GM10248 (cell line): ENCODE measurements around the gene PPP1R10.

Experiments
- CTCF ChIA-PET: fragments of 300-600 bp; sonication (Branson Sonifier 250); formaldehyde crosslinking; extraction: SDS; loops from one replicate; lab custom pipeline; 2021; ENCODE audit warnings: antibody characterized with exemption; lab: Yijun Ruan, JAX
- POLR2A ChIA-PET: fragments of 350-650 bp; sonication (Branson Sonifier 250); formaldehyde crosslinking; extraction: SDS; loops from one replicate; lab custom pipeline; 2020; ENCODE audit warnings: antibody characterized with exemption; lab: Yijun Ruan, JAX
- DNase-seq: peaks from one replicate; pipeline ENCODE4 v3.0.0; 2012; ENCODE audit errors: extremely low spot score
- TF ChIP-seq, protein P1 (sequence below): IDR thresholded peaks from 2 replicates; pipeline ENCODE4 v1.5.1; 2012; ENCODE audit warnings: mild to moderate bottlenecking, low read depth; ENCODE audit errors: extremely low read depth, missing control alignments, control extremely low read depth

Gene PPP1R10

DNA sequence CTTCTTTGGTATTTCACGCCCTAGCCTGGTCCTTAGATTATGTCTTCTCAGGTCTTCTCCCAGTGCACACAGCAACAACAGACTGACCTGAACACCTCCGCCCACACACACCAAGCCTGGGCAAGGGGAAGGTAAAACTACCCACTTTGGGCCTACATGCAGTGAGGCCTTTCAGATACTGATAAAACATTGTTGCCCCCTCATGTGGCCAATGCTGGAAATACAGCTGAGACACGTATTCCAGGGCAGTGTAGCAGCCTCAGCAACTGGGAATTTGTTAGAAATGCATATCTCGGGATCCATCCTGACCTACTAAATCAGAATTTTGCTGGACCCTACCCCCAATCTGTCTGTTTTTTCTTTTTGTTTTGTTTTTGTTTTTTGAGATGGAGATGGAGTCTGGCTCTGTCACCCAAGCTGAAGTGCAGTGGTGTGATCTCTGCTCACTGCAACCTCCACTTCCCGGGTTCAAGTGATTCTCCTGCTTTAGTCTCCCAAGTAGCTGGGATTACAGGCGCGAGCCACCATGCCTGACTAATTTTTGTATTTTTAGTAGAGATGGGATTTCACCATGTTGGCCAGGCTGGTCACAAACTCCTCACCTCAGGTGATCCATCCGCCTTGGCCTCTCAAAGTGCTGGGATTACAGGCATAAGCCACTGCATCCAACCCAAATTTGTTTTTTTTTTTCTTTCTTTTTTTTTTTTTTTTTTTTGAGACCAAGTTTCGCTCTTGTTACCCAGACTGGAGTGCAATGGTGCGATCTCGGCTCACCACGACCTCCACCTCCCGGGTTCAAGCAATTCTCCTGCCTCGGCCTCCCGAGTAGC, 19.5 kb downstream of the PPP1R10 start:
- CTCF ChIA-PET = interaction anchor here (0.7 to 8.5 kb wide), 45 partner anchors 9 to 490 kb away, joined by 3 to 93 read pairs (median 4); partner anchors contain the start of genes ABCF1, DHX16, MDC1 and PRR3
- TF ChIP-seq, protein P1, sequence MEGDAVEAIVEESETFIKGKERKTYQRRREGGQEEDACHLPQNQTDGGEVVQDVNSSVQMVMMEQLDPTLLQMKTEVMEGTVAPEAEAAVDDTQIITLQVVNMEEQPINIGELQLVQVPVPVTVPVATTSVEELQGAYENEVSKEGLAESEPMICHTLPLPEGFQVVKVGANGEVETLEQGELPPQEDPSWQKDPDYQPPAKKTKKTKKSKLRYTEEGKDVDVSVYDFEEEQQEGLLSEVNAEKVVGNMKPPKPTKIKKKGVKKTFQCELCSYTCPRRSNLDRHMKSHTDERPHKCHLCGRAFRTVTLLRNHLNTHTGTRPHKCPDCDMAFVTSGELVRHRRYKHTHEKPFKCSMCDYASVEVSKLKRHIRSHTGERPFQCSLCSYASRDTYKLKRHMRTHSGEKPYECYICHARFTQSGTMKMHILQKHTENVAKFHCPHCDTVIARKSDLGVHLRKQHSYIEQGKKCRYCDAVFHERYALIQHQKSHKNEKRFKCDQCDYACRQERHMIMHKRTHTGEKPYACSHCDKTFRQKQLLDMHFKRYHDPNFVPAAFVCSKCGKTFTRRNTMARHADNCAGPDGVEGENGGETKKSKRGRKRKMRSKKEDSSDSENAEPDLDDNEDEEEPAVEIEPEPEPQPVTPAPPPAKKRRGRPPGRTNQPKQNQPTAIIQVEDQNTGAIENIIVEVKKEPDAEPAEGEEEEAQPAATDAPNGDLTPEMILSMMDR = peak; percentile 77
- POLR2A ChIA-PET = interaction anchor here (0.6 to 5.9 kb wide), 3 partner anchors 8 to 275 kb away, joined by 5 to 72 read pairs (median 9); no protein-coding TSS in a partner anchor
- peak; percentile 78 for DNase-seq

DNA sequence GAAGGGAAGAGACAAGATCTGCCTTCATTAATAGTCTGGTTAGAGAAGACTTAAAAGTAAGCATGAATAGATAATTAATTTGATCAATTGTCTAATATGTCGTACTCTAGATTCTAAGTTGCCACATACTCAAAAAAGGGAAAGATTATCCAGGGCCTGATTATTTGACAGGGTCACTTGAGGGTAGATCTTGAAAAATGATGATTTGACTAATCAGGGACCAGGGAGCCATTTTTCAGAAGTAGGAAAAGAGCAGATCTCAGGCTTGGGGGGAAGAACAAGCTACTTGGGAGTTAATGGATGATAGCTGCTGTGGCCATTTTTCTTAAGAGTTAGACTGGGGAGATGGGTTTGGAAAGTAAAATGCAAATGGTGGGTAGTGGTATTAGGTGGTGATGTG, 24.8 kb downstream of the PPP1R10 start:
- DNase-seq = no peak
- TF ChIP-seq, protein P1 = no peak
- ChIA-PET POLR2A (interaction anchor here (0.6 to 1.1 kb wide), 3 partner anchors 18 to 167 kb away, joined by 3 read pairs; no protein-coding TSS in a partner anchor), CTCF (interaction anchor here (0.7 to 1.6 kb wide), 6 partner anchors 9 to 229 kb away, joined by 3 to 7 read pairs (median 4); no protein-coding TSS in a partner anchor)

DNA sequence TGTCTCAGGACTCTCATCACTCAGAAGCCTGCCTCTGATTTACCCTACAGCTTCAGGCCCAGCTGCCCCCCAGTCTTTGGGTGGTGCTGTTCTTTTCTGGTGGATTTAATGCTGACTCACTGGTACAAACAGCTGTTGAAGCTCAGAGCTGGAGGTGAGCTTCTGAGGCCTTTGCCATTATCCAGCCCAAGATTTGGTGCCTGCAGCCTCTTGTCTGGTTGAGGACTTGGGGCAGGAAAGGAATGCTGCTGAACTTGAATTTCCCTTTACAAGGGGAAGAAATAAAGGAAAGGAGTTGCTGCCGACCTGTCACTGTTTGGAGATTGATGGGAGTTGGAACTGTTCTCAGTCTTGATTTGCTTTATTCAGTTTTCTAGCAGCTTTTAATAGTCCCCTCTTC, 26.0 kb downstream of the PPP1R10 start:
- TF ChIP-seq, protein P1 = no peak
- no peak for DNase-seq
- POLR2A ChIA-PET = interaction anchor here (1.0 to 2.6 kb wide), 2 partner anchors 23 to 97 kb away, joined by 4 to 12 read pairs; no protein-coding TSS in a partner anchor
- CTCF ChIA-PET = interaction anchor here (0.8 to 1.4 kb wide), 5 partner anchors 8 to 109 kb away, joined by 3 to 5 read pairs (median 3); no protein-coding TSS in a partner anchor

DNA sequence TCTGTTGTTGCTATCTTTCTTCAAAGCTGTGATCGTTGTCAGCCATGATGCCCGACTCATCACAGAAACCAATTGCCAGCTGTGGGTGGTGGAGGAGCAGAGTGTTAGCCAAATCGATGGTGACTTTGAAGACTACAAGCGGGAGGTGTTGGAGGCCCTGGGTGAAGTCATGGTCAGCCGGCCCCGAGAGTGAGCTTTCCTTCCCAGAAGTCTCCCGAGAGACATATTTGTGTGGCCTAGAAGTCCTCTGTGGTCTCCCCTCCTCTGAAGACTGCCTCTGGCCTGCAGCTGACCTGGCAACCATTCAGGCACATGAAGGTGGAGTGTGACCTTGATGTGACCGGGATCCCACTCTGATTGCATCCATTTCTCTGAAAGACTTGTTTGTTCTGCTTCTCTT, 26.5 kb downstream of the PPP1R10 start:
- POLR2A ChIA-PET = interaction anchor here (1.0 to 2.6 kb wide), 2 partner anchors 23 to 96 kb away, joined by 4 to 12 read pairs; no protein-coding TSS in a partner anchor
- TF ChIP-seq, protein P1 = no peak
- CTCF ChIA-PET = interaction anchor here (0.7 to 1.4 kb wide), 7 partner anchors 9 to 109 kb away, joined by 3 to 6 read pairs (median 3); partner anchors contain the start of gene ABCF1
- DNase-seq = no peak

DNA sequence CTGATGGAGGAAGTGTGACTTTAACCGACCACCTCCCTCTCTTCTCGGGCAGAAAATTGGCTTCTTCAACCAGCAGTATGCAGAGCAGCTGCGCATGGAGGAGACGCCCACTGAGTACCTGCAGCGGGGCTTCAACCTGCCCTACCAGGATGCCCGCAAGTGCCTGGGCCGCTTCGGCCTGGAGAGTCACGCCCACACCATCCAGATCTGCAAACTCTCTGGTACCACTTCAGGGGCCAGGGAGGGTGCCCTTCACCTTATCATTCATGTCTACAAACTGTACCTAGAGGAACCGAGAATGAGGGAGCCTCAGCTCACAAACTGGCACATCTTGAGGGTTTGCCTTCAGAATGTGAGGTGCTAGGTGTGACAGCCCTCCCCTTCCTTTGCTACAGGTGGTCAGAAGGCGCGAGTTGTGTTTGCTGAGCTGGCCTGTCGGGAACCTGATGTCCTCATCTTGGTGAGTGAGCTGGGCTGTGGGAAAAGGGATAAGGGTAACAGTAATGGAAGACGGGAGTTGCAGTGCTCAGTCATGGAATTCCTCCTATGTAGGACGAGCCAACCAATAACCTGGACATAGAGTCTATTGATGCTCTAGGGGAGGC, 27.2 kb downstream of the PPP1R10 start:
- no peak for DNase-seq
- POLR2A ChIA-PET = interaction anchor here (1.0 to 2.6 kb wide), 2 partner anchors 24 to 96 kb away, joined by 4 to 12 read pairs; no protein-coding TSS in a partner anchor
- CTCF ChIA-PET = interaction anchor here (0.7 to 1.4 kb wide), 6 partner anchors 9 to 108 kb away, joined by 3 to 6 read pairs (median 3); partner anchors contain the start of gene ABCF1

More for the DNA sequence above, 27.2 kb downstream of the PPP1R10 start:
- TF ChIP-seq, protein P1 = no peak
